HepG2 (cell line): ENCODE measurements around the gene SLC9A5. TPM values are rescaled to one million over a fixed set of nuclear protein-coding genes. Genes with fewer than 3 reads are reported as not detected.

Source experiments
- CBX5 ChIP-seq: sonication (generic); formaldehyde crosslinking; IDR thresholded peaks from 2 replicates; pipeline ENCODE4 v1.4.0; 2020; ENCODE audit warnings: missing genetic modification reagents, borderline replicate concordance
- FOSL1 ChIP-seq: sonication (generic); formaldehyde crosslinking; IDR thresholded peaks from 2 replicates; pipeline ENCODE4 v1.9.0; 2021; ENCODE audit warnings: missing genetic modification reagents, borderline replicate concordance
- HDAC2 ChIP-seq: sonication (generic); formaldehyde crosslinking; IDR thresholded peaks from 2 replicates; pipeline ENCODE4 v1.4.0; 2020; ENCODE audit warnings: missing genetic modification reagents
- PATZ1 ChIP-seq: sonication (generic); formaldehyde crosslinking; IDR thresholded peaks from 2 replicates; pipeline ENCODE4 v1.4.0; 2020; ENCODE audit warnings: missing genetic modification reagents
- TRIM24 ChIP-seq: sonication (generic); formaldehyde crosslinking; IDR thresholded peaks from 2 replicates; pipeline ENCODE4 v1.8.0; 2022; ENCODE audit warnings: mild to moderate bottlenecking, missing genetic modification reagents
- ZFYVE20 ChIP-seq: sonication (generic); formaldehyde crosslinking; IDR thresholded peaks from 2 replicates; pipeline ENCODE4 v1.8.0; 2023; ENCODE audit warnings: low read depth, mild to moderate bottlenecking, moderate library complexity, missing genetic modification reagents, borderline replicate concordance
- ZNF276 ChIP-seq: sonication (generic); formaldehyde crosslinking; IDR thresholded peaks from 2 replicates; pipeline ENCODE4 v1.4.0; 2020; ENCODE audit warnings: mild to moderate bottlenecking, low read depth, missing genetic modification reagents
- ZSCAN25 ChIP-seq: sonication (generic); formaldehyde crosslinking; IDR thresholded peaks from 2 replicates; pipeline ENCODE4 v1.8.0; 2022; ENCODE audit warnings: mild to moderate bottlenecking, missing genetic modification reagents
- polyA plus RNA-seq, 8 experiments: library from polyadenylated mRNA; depleted of rRNA in 3 of 8; stranded (reverse) in 7 of 8; unstranded in 1 of 8; fragments of >200 nt; fragmentation: Illumina TruSeq in 4 of 8; extraction: Trizol in 4 of 8; gene quantifications; 2 replicates each; pipeline versions ENCODE4 v1.2.1 to v1.2.3, GENCODE V29; 2011 to 2016; ENCODE audit warnings: low read depth in 4 of 8, missing spikeins in 1 of 8, mixed read lengths in 1 of 8; ENCODE audit not compliant: insufficient read depth in 1 of 8
- total RNA-seq, 5 experiments: library from RNA; depleted of rRNA; stranded (reverse); fragments of >200 nt; fragmentation: Illumina TruSeq; extraction: Trizol; gene quantifications; 2 replicates each; pipeline ENCODE4 v1.2.3, GENCODE V29; 2016; ENCODE audit warnings: low read depth in 1 of 5
- TF ChIP-seq, protein P1 (sequence below): sonication (generic); formaldehyde crosslinking; IDR thresholded peaks from 2 replicates; pipeline ENCODE4 v1.5.1; 2020; ENCODE audit warnings: mild to moderate bottlenecking, missing genetic modification reagents, moderate library complexity
- TF ChIP-seq, protein P2 (sequence below): IDR thresholded peaks from 2 replicates; pipeline ENCODE4 v1.6.1; 2016; ENCODE audit warnings: missing compliant biosample characterization, missing genetic modification reagents, borderline replicate concordance
- TF ChIP-seq, protein P3 (sequence below): sonication (generic); formaldehyde crosslinking; IDR thresholded peaks from 2 replicates; pipeline ENCODE4 v1.8.1; 2023; ENCODE audit warnings: mild to moderate bottlenecking, missing genetic modification reagents
- TF ChIP-seq, protein P4 (sequence below): sonication (generic); formaldehyde crosslinking; IDR thresholded peaks from 2 replicates; pipeline ENCODE4 v1.4.0; 2020; ENCODE audit warnings: missing genetic modification reagents, borderline replicate concordance

Gene SLC9A5
- total and polyA plus RNA-seq, 2 of the 13 experiments (the other 11 are each of a cell fraction or from before 2014, with no cell fraction given): 0.58 to 1.4 TPM

- TF ChIP-seq, protein P1, sequence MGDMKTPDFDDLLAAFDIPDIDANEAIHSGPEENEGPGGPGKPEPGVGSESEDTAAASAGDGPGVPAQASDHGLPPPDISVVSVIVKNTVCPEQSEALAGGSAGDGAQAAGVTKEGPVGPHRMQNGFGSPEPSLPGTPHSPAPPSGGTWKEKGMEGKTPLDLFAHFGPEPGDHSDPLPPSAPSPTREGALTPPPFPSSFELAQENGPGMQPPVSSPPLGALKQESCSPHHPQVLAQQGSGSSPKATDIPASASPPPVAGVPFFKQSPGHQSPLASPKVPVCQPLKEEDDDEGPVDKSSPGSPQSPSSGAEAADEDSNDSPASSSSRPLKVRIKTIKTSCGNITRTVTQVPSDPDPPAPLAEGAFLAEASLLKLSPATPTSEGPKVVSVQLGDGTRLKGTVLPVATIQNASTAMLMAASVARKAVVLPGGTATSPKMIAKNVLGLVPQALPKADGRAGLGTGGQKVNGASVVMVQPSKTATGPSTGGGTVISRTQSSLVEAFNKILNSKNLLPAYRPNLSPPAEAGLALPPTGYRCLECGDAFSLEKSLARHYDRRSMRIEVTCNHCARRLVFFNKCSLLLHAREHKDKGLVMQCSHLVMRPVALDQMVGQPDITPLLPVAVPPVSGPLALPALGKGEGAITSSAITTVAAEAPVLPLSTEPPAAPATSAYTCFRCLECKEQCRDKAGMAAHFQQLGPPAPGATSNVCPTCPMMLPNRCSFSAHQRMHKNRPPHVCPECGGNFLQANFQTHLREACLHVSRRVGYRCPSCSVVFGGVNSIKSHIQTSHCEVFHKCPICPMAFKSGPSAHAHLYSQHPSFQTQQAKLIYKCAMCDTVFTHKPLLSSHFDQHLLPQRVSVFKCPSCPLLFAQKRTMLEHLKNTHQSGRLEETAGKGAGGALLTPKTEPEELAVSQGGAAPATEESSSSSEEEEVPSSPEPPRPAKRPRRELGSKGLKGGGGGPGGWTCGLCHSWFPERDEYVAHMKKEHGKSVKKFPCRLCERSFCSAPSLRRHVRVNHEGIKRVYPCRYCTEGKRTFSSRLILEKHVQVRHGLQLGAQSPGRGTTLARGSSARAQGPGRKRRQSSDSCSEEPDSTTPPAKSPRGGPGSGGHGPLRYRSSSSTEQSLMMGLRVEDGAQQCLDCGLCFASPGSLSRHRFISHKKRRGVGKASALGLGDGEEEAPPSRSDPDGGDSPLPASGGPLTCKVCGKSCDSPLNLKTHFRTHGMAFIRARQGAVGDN (CRISPR knock-in tag): peak; percentile 95
- TF ChIP-seq FOSL1 (CRISPR knock-in tag): no peak
- peak; percentile 94 for TF ChIP-seq HDAC2 (CRISPR knock-in tag)
- 0 out of 2 replicates have a peak, but pooled peaks have one; percentile 43 for TF ChIP-seq ZFYVE20 (CRISPR knock-in tag)
- peak; percentile 72 for TF ChIP-seq CBX5 (CRISPR knock-in tag)
- TF ChIP-seq, protein P2, sequence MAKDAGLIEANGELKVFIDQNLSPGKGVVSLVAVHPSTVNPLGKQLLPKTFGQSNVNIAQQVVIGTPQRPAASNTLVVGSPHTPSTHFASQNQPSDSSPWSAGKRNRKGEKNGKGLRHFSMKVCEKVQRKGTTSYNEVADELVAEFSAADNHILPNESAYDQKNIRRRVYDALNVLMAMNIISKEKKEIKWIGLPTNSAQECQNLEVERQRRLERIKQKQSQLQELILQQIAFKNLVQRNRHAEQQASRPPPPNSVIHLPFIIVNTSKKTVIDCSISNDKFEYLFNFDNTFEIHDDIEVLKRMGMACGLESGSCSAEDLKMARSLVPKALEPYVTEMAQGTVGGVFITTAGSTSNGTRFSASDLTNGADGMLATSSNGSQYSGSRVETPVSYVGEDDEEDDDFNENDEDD (CRISPR knock-in tag): peak; percentile 94
- TF ChIP-seq PATZ1 (CRISPR knock-in tag): peak; percentile 100
- TF ChIP-seq, protein P3, sequence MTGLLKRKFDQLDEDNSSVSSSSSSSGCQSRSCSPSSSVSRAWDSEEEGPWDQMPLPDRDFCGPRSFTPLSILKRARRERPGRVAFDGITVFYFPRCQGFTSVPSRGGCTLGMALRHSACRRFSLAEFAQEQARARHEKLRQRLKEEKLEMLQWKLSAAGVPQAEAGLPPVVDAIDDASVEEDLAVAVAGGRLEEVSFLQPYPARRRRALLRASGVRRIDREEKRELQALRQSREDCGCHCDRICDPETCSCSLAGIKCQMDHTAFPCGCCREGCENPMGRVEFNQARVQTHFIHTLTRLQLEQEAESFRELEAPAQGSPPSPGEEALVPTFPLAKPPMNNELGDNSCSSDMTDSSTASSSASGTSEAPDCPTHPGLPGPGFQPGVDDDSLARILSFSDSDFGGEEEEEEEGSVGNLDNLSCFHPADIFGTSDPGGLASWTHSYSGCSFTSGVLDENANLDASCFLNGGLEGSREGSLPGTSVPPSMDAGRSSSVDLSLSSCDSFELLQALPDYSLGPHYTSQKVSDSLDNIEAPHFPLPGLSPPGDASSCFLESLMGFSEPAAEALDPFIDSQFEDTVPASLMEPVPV (CRISPR knock-in tag): peak; percentile 72; the same call in 1 of the 2 replicates
- peak; percentile 78; the same call in 1 of the 2 replicates for TF ChIP-seq ZSCAN25 (CRISPR knock-in tag)
- peak; percentile 60; the same call in 1 of the 2 replicates for TF ChIP-seq ZNF276 (CRISPR knock-in tag)
- TF ChIP-seq, protein P4, sequence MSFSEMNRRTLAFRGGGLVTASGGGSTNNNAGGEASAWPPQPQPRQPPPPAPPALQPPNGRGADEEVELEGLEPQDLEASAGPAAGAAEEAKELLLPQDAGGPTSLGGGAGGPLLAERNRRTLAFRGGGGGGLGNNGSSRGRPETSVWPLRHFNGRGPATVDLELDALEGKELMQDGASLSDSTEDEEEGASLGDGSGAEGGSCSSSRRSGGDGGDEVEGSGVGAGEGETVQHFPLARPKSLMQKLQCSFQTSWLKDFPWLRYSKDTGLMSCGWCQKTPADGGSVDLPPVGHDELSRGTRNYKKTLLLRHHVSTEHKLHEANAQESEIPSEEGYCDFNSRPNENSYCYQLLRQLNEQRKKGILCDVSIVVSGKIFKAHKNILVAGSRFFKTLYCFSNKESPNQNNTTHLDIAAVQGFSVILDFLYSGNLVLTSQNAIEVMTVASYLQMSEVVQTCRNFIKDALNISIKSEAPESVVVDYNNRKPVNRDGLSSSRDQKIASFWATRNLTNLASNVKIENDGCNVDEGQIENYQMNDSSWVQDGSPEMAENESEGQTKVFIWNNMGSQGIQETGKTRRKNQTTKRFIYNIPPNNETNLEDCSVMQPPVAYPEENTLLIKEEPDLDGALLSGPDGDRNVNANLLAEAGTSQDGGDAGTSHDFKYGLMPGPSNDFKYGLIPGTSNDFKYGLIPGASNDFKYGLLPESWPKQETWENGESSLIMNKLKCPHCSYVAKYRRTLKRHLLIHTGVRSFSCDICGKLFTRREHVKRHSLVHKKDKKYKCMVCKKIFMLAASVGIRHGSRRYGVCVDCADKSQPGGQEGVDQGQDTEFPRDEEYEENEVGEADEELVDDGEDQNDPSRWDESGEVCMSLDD (CRISPR knock-in tag): peak; percentile 99
- peak; percentile 32; the same call in 1 of the 2 replicates for TF ChIP-seq TRIM24 (CRISPR knock-in tag)
Observed at GRCh38 chr16:67246081-67246755, 2.6 kb upstream of the SLC9A5 start (continued).
